Activated T-helper 2 cell treated with anti-CD3 and anti-CD28 coated beads, Interferon-gamma antibody, Interleukin-2, Interleukin-4, amounts not matched to agents 10 μg/mL and 5 μg/mL and 100 μg/mL, durations not matched to agents 14 hours and 24 hours and 36 hours (primary cell): Measurements from ENCODE around the gene ATG16L1. TPM values are rescaled to one million over a fixed set of nuclear protein-coding genes. Genes with fewer than 3 reads are reported as not detected.
A peak's percentile ranks its signal among the peaks of the same experiment; 100 is the strongest.

ENCODE experiments used
- DNase-seq: peaks from one replicate; pipeline ENCODE4 v3.0.0; 2021; ENCODE audit warnings: low spot score
- H3K27ac Mint-ChIP-seq: one replicate; pipeline ENCODE4 v1.8.0; 2021; ENCODE audit warnings: mixed read lengths
- H3K27me3 Mint-ChIP-seq: one replicate; pipeline ENCODE4 v1.8.0; 2021; ENCODE audit warnings: low read depth, mixed read lengths
- H3K36me3 Mint-ChIP-seq: one replicate; pipeline ENCODE4 v1.8.0; 2021; ENCODE audit warnings: low read depth, mixed read lengths
- H3K4me1 Mint-ChIP-seq: one replicate; pipeline ENCODE4 v1.8.0; 2021; ENCODE audit warnings: low read depth, mixed read lengths
- H3K4me3 Mint-ChIP-seq: one replicate; pipeline ENCODE4 v1.8.0; 2021; ENCODE audit warnings: low read depth, mild to moderate bottlenecking, moderate library complexity, mixed read lengths
- H3K9me3 Mint-ChIP-seq: one replicate; pipeline ENCODE4 v1.8.0; 2021; ENCODE audit warnings: mixed read lengths
- intact Hi-C: fragments of 100-400 bp; cut with micrococcal nuclease; formaldehyde crosslinking; loops from one replicate; pipeline ENCODE4 v1.15.1; 2023
- total RNA-seq: library from RNA; stranded (reverse); gene quantifications from 2 replicates; pipeline ENCODE4 v1.2.3, GENCODE V29; 2022

ATG16L1 gene
- total RNA-seq, 1 donor from 2014 or later: 33.5 TPM

GRCh38 chr2:233267516-233268245 lies 16.2 kb downstream of the ATG16L1 start:
- H3K9me3 Mint-ChIP-seq: no peaks in the 10 kb centered on the region
- peak overlapping the region; percentile 93 for H3K27ac Mint-ChIP-seq
- H3K4me1 Mint-ChIP-seq: peaks cover 61% of the 10 kb centered on the region
- no peaks in the 10 kb centered on the region for H3K27me3 Mint-ChIP-seq
- DNase-seq: peak; percentile 84
- intact Hi-C loops: loop anchor here (1.0 to 10.0 kb wide), 2 partner anchors 15 to 573 kb away; partner anchors contain the start of gene GIGYF2
- peaks cover 82% of the 10 kb centered on the region for H3K36me3 Mint-ChIP-seq
- H3K4me3 Mint-ChIP-seq: peak overlapping the region; percentile 66

- Mint-ChIP-seq H3K36me3 (peaks cover 92% of the 10 kb centered on the region), H3K4me1 (peaks cover 72% of the 10 kb centered on the region), H3K27ac (peak overlapping the region; percentile 89), H3K4me3 (peak overlapping the region; percentile 68), H3K9me3 (no peaks in the 10 kb centered on the region), H3K27me3 (no peaks in the 10 kb centered on the region)
- no peak for DNase-seq
- intact Hi-C loops: loop anchor here (10.0 kb wide), 2 partner anchors 144 to 174 kb away; no protein-coding TSS in a partner anchor
Measured at GRCh38 chr2:233270366-233270765, 18.9 kb downstream of the ATG16L1 start.

- Mint-ChIP-seq H3K9me3 (no peaks in the 10 kb centered on the region), H3K27me3 (no peaks in the 10 kb centered on the region), H3K4me3 (peak overlapping the region; percentile 68), H3K4me1 (peaks cover 69% of the 10 kb centered on the region), H3K27ac (peak overlapping the region; percentile 89), H3K36me3 (peaks cover 94% of the 10 kb centered on the region)
- intact Hi-C loops: loop anchor here (10.0 kb wide), 2 partner anchors 144 to 174 kb away; no protein-coding TSS in a partner anchor
- no peak for DNase-seq
Measured at GRCh38 chr2:233270951-233271350, 19.5 kb downstream of the ATG16L1 start.

GRCh38 chr2:233271693-233272092 lies 20.2 kb downstream of the ATG16L1 start:
- Mint-ChIP-seq H3K36me3 (peaks cover 93% of the 10 kb centered on the region), H3K9me3 (no peaks in the 10 kb centered on the region), H3K4me1 (peaks cover 62% of the 10 kb centered on the region), H3K27me3 (no peaks in the 10 kb centered on the region), H3K4me3 (no peak overlapping the region), H3K27ac (peak overlapping the region; percentile 6)
- intact Hi-C loops: loop anchor here (10.0 kb wide), 2 partner anchors 143 to 173 kb away; no protein-coding TSS in a partner anchor
- no peak for DNase-seq

- Mint-ChIP-seq H3K36me3 (peaks cover 92% of the 10 kb centered on the region), H3K4me3 (no peak overlapping the region), H3K4me1 (peaks cover 51% of the 10 kb centered on the region), H3K27ac (peak overlapping the region; percentile 57), H3K27me3 (no peaks in the 10 kb centered on the region), H3K9me3 (no peaks in the 10 kb centered on the region)
- intact Hi-C loops: loop anchor here (10.0 kb wide), 2 partner anchors 142 to 172 kb away; no protein-coding TSS in a partner anchor
- DNase-seq: no peak
Measured at GRCh38 chr2:233273120-233273519, 21.6 kb downstream of the ATG16L1 start.

- no peak for DNase-seq
- Mint-ChIP-seq H3K27ac (no peak overlapping the region), H3K4me1 (peaks cover 32% of the 10 kb centered on the region), H3K4me3 (no peak overlapping the region), H3K9me3 (no peaks in the 10 kb centered on the region), H3K36me3 (peaks cover 88% of the 10 kb centered on the region), H3K27me3 (no peaks in the 10 kb centered on the region)
- intact Hi-C loops: loop anchor here (10.0 kb wide), 2 partner anchors 140 to 170 kb away; no protein-coding TSS in a partner anchor
Measured at GRCh38 chr2:233275223-233275622, 23.8 kb downstream of the ATG16L1 start.

- H3K27me3 Mint-ChIP-seq: no peaks in the 10 kb centered on the region
- peaks cover 84% of the 10 kb centered on the region for H3K36me3 Mint-ChIP-seq
- no peak for DNase-seq
- H3K9me3 Mint-ChIP-seq: no peaks in the 10 kb centered on the region
- H3K4me3 Mint-ChIP-seq: no peak overlapping the region
- peaks cover 5% of the 10 kb centered on the region for H3K4me1 Mint-ChIP-seq
- no peak overlapping the region for H3K27ac Mint-ChIP-seq
- intact Hi-C loops: loop anchor here (10.0 kb wide), 2 partner anchors 136 to 166 kb away; no protein-coding TSS in a partner anchor
Measured at GRCh38 chr2:233278921-233279320, 27.4 kb downstream of the ATG16L1 start.

GRCh38 chr2:233280114-233280693 lies 28.7 kb downstream of the ATG16L1 start:
- Mint-ChIP-seq H3K27ac (peak overlapping the region; percentile 43), H3K4me1 (peaks cover 3% of the 10 kb centered on the region), H3K9me3 (no peaks in the 10 kb centered on the region), H3K36me3 (peaks cover 80% of the 10 kb centered on the region), H3K27me3 (no peaks in the 10 kb centered on the region), H3K4me3 (no peak overlapping the region)
- intact Hi-C loops: no loop called here
- no peak for DNase-seq

- H3K36me3 Mint-ChIP-seq: peaks cover 78% of the 10 kb centered on the region
- intact Hi-C loops: no loop called here
- H3K4me1 Mint-ChIP-seq: peaks cover 3% of the 10 kb centered on the region
- H3K4me3 Mint-ChIP-seq: no peak overlapping the region
- no peaks in the 10 kb centered on the region for H3K27me3 Mint-ChIP-seq
- H3K27ac Mint-ChIP-seq: no peak overlapping the region
- no peak for DNase-seq
- H3K9me3 Mint-ChIP-seq: no peaks in the 10 kb centered on the region
Measured at GRCh38 chr2:233281553-233281952, 30.1 kb downstream of the ATG16L1 start.

GRCh38 chr2:233281992-233282603 lies 30.6 kb downstream of the ATG16L1 start:
- Mint-ChIP-seq H3K4me1 (peaks cover 3% of the 10 kb centered on the region), H3K9me3 (no peaks in the 10 kb centered on the region), H3K36me3 (peaks cover 80% of the 10 kb centered on the region), H3K27me3 (no peaks in the 10 kb centered on the region), H3K4me3 (no peak overlapping the region), H3K27ac (no peak overlapping the region)
- DNase-seq: no peak
- intact Hi-C loops: no loop called here

GRCh38 chr2:233285921-233286320 lies 34.4 kb downstream of the ATG16L1 start:
- Mint-ChIP-seq H3K27me3 (no peaks in the 10 kb centered on the region), H3K4me1 (no peaks in the 10 kb centered on the region), H3K27ac (no peak overlapping the region), H3K36me3 (peaks cover 79% of the 10 kb centered on the region), H3K4me3 (no peak overlapping the region), H3K9me3 (no peaks in the 10 kb centered on the region)
- intact Hi-C loops: no loop called here
- DNase-seq: no peak

- Mint-ChIP-seq H3K27me3 (no peaks in the 10 kb centered on the region), H3K36me3 (peaks cover 78% of the 10 kb centered on the region), H3K27ac (no peak overlapping the region)
Measured at GRCh38 chr2:233287871-233288270, 36.4 kb downstream of the ATG16L1 start.

GRCh38 chr2:233288663-233289062 lies 37.2 kb downstream of the ATG16L1 start:
- DNase-seq: no peak
- Mint-ChIP-seq H3K4me3 (no peak overlapping the region), H3K36me3 (peaks cover 81% of the 10 kb centered on the region), H3K9me3 (no peaks in the 10 kb centered on the region), H3K27me3 (no peaks in the 10 kb centered on the region), H3K27ac (no peak overlapping the region), H3K4me1 (no peaks in the 10 kb centered on the region)
- intact Hi-C loops: no loop called here

More at GRCh38 chr2:233287871-233288270, 36.4 kb downstream of the ATG16L1 start:
- Mint-ChIP-seq H3K4me3 (no peak overlapping the region), H3K4me1 (no peaks in the 10 kb centered on the region), H3K9me3 (no peaks in the 10 kb centered on the region)
- intact Hi-C loops: no loop called here
- DNase-seq: no peak
